Mucosa of descending colon (tissue), 3 donors: ENCODE results near the gene SUSD5. TPM values are rescaled to one million over a fixed set of nuclear protein-coding genes. Genes with fewer than 3 reads are reported as not detected.

Experiments used
- ATAC-seq: fragments of 200-7000 bp; cut with Tn5 transposase; one replicate; pipeline ENCODE4 v1.9.1; 2020; ENCODE audit warnings: mild to moderate bottlenecking, moderate library complexity
- DNase-seq, 3 donors: peaks; one replicate each; pipeline ENCODE4 v3.0.0-alpha.2; 2020
- H3K36me3 ChIP-seq: fragments of 200-600 bp; one replicate; pipeline ENCODE4 v1.8.0; 2021; ENCODE audit warnings: low read depth, mild to moderate bottlenecking
- H3K4me1 ChIP-seq: fragments of 200-600 bp; one replicate; pipeline ENCODE4 v1.8.0; 2021; ENCODE audit warnings: low read depth, mild to moderate bottlenecking
- H3K4me3 ChIP-seq: fragments of 200-600 bp; one replicate; pipeline ENCODE4 v1.8.0; 2021; ENCODE audit warnings: mild to moderate bottlenecking
- H3K9me3 ChIP-seq: fragments of 200-600 bp; one replicate; pipeline ENCODE4 v1.8.0; 2021; ENCODE audit warnings: mild to moderate bottlenecking
- intact Hi-C, 2 donors: fragments of 100-400 bp; cut with DNase I in 1 of 2; cut with micrococcal nuclease in 1 of 2; formaldehyde crosslinking; loops; one replicate each; pipeline versions ENCODE4 v1.11.0 to v1.11.1; 2022; cut with DNase I, micrococcal nuclease
- total RNA-seq, 3 donors: library from RNA; stranded (reverse); fragmentation: NEBNext Ultra II Directional in 2 of 3; extraction: Animal tissue kit (Norgen Biotek cat#: 25700) in 2 of 3; gene quantifications; one replicate each; pipeline versions ENCODE4 v1.2.1 to v1.2.4, GENCODE V29; 2021 to 2023
- TF ChIP-seq, protein P1 (sequence below): fragments of 200-600 bp; IDR thresholded peaks from one replicate; pipeline ENCODE4 v1.8.0; 2022; ENCODE audit warnings: antibody characterized with exemption, mild to moderate bottlenecking
- donor health status: DM: no; HTN: no; CAD: no; lungs with moderate emphysema.
- donor health status: DM: no; HTN: no; CAD: no.
- donor health status: DM: no; HTN: yes; CAD: no.

Gene SUSD5
- total RNA-seq, 3 donors from 2014 or later = 0.20 to 1.8 (median 0.60) TPM

DNA sequence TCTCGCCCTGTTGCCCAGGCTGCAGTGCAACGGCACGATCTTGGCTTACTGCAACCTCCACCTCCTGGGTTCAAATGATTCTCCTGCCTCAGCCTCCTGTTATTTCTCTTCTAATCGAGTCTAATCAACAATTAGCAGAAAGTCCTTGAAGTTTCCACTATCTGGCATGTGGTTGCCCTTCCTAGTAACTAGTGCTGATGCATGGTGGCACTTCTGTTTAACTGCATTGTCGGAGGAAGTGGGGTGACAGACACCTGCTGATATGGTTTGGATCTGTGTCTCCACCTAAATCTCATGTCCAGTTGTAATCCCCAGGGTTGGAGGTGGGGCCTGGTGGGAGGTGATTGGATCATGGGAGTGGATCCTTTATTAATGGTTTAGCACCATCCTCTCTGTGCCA lies 95.6 kb downstream of the SUSD5 start:
- Histone ChIP-seq H3K36me3 (no peaks in the 10 kb centered on the region), H3K9me3 (no peaks in the 10 kb centered on the region), H3K4me1 (no peaks in the 10 kb centered on the region), H3K4me3 (no peak overlapping the region)
- DNase-seq (no peak), ATAC-seq (no peak)
- intact Hi-C loops = no loop called here
- TF ChIP-seq, protein P1, sequence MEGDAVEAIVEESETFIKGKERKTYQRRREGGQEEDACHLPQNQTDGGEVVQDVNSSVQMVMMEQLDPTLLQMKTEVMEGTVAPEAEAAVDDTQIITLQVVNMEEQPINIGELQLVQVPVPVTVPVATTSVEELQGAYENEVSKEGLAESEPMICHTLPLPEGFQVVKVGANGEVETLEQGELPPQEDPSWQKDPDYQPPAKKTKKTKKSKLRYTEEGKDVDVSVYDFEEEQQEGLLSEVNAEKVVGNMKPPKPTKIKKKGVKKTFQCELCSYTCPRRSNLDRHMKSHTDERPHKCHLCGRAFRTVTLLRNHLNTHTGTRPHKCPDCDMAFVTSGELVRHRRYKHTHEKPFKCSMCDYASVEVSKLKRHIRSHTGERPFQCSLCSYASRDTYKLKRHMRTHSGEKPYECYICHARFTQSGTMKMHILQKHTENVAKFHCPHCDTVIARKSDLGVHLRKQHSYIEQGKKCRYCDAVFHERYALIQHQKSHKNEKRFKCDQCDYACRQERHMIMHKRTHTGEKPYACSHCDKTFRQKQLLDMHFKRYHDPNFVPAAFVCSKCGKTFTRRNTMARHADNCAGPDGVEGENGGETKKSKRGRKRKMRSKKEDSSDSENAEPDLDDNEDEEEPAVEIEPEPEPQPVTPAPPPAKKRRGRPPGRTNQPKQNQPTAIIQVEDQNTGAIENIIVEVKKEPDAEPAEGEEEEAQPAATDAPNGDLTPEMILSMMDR = no peak

DNA sequence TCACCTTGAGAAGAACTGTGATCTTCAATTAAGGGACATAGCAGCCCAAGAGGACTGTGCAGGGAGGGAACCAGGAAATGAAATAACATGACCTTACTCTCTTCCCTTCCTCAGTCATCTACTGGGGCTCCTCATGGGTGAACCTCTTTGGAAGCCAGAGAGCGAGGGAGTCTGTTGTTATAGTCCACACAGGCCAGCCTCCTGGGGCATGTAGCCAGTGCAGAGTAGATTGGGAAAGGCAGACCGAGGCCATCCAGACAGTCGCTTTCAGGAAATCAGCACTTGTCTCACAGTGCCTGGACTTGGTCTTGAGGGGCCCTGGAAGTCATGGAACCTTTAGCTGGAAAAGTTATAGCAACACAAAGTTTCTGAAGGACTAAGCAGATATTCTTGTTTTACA lies 98.7 kb downstream of the SUSD5 start:
- DNase-seq (no peak), ATAC-seq (no peak)
- no peaks in the 10 kb centered on the region for H3K36me3 ChIP-seq
- no peak overlapping the region for H3K4me3 ChIP-seq
- no peaks in the 10 kb centered on the region for H3K9me3 ChIP-seq
- intact Hi-C loops = no loop called here
- H3K4me1 ChIP-seq = peaks cover 7% of the 10 kb centered on the region
- TF ChIP-seq, protein P1 = no peak

DNA sequence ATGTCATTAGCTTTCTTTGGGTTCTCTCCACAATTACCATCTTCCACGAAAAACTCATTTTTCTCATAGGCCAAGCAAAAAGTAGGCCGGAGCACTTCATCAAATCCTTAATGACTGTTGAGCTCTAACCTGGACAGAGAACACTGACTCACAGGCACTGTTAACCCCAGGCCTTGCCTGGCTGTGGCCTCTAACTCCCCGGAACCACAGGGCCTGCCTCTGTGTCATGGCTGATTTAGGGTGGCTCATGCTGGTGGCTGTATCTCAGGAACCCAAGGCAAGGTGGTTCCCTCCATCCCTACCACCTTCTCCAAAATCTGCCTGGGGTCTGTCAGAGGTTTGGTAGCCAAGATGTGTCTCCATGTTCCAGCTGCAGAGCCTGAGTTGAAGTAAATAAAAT lies 101.1 kb downstream of the SUSD5 start:
- ATAC-seq (no peak), DNase-seq (no peak)
- Histone ChIP-seq H3K4me1 (peaks cover 11% of the 10 kb centered on the region), H3K4me3 (no peak overlapping the region), H3K36me3 (no peaks in the 10 kb centered on the region), H3K9me3 (no peaks in the 10 kb centered on the region)
- TF ChIP-seq, protein P1 = no peak
- intact Hi-C loops = no loop called here

DNA sequence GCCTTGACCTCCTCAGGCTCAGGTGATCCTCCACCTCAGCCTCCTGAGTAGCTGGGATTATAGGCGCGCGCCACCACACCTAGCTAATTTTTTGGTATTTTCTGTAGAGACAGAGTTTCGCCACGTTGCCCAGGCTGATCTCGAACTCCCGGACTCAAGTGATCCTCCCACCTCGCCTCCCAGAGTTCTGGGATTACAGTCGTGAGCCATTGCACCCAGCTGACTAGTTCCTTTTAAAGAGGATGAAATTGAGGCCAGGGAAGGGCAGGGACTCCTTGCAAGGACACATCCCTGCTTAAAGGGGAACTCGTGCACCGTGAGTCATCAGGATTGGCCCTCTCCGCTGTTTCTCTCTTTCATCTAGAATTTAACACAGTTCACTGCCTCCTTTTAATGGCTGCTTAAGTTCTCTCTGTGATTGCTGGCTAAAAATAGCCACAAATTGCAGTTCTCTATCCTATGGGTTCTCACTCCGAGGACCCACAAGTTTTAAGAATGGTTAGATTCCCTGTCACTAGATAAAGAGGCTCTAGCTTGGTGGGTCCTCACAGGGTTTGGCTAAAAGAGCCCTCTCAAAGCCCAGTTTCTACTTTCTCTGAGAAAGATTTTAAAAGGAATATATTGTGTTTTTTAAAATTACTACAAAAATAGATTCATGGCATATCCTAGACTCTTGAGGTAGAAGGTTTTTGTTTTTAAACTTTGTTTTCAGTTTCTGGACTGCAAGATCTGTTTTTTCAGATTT lies 103.4 kb downstream of the SUSD5 start:
- intact Hi-C loops = no loop called here
- TF ChIP-seq, protein P1 = no peak
- peak; percentile 43 to 69 (median 57) for DNase-seq
- Histone ChIP-seq H3K4me3 (no peak overlapping the region), H3K36me3 (no peaks in the 10 kb centered on the region), H3K9me3 (no peaks in the 10 kb centered on the region), H3K4me1 (peaks cover 11% of the 10 kb centered on the region)
- peak; percentile 50 for ATAC-seq

DNA sequence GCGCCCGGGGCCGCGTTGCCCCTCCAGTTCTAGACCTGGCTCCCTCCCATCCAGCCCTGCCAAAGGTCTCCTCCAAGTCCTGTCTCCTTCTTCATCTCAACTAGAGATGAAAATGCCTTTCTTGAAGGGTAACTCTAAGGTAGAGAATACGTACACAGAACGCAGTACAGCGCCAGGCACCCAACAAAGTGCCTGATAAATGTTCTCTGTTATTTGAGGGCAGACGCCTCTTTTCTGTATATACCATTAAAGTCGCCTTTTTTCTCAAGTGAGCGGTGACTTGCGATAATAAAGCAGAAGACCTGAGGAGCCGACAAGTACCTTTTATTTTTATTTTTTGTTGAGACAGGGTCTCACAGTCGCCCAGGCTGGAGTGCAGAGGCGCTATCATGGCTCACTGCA lies 104.0 kb downstream of the SUSD5 start:
- ATAC-seq (no peak), DNase-seq (no peak)
- Histone ChIP-seq H3K9me3 (no peaks in the 10 kb centered on the region), H3K36me3 (no peaks in the 10 kb centered on the region), H3K4me1 (peaks cover 11% of the 10 kb centered on the region), H3K4me3 (peak overlapping the region; percentile 7)
- intact Hi-C loops = no loop called here
- TF ChIP-seq, protein P1 = no peak
